ENCODE measurements around the gene SKP2.

DNA sequence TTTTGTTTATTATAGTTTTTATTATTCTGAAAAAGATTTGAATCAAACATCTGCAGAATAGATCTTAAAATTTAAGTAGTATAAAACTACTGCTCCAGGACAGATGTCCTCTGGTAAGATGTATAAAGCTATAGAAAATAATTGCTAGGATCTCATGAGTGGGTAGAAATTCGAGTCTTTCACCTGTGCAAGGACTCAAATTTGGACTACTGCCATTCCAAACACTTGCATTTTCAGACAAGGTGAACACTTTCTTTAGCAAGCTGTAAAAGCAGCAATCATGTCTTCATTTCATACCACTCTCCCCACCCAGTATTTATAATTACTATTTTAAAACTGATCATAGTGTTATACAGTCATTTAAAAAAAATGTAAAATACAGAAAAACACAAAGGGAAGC, 20.7 kb downstream of the SKP2 start:
- TF ChIP-seq, protein P1, sequence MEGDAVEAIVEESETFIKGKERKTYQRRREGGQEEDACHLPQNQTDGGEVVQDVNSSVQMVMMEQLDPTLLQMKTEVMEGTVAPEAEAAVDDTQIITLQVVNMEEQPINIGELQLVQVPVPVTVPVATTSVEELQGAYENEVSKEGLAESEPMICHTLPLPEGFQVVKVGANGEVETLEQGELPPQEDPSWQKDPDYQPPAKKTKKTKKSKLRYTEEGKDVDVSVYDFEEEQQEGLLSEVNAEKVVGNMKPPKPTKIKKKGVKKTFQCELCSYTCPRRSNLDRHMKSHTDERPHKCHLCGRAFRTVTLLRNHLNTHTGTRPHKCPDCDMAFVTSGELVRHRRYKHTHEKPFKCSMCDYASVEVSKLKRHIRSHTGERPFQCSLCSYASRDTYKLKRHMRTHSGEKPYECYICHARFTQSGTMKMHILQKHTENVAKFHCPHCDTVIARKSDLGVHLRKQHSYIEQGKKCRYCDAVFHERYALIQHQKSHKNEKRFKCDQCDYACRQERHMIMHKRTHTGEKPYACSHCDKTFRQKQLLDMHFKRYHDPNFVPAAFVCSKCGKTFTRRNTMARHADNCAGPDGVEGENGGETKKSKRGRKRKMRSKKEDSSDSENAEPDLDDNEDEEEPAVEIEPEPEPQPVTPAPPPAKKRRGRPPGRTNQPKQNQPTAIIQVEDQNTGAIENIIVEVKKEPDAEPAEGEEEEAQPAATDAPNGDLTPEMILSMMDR (IDR thresholded peaks at IDR 0.05), result no peak
- TF ChIP-seq POLR2A (IDR thresholded peaks at IDR 0.05), result no peak
